Measurements from ENCODE around the gene GNG7.

DNA sequence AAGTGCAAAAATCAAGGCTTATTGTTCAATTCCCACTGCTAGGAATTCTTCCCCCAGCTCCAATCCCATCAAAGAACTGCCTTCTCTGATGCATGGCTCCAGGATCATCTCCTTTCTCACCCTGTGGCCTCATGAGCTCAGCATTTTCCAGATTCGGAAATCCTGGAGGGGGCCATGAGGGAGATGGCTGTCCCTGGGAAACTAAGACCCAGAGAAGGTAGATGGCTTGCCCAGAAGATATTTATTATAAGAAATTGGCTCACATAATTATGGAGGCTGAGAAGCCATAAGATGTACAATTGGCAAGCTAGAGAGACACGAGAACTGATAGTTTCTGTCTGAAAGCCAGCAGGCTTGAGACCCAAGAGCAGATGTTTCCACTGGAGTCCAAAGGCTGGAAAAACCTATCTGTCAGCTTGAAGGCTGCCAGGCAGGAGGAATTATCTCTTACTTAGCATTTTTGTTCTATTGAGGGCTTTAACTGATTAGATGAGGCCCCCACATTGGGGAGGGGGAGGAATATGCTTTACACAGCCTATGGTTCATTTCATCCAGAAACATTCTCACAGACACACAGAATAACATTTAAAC, 168.0 kb downstream of the GNG7 start:
- TF ChIP-seq, protein P1, sequence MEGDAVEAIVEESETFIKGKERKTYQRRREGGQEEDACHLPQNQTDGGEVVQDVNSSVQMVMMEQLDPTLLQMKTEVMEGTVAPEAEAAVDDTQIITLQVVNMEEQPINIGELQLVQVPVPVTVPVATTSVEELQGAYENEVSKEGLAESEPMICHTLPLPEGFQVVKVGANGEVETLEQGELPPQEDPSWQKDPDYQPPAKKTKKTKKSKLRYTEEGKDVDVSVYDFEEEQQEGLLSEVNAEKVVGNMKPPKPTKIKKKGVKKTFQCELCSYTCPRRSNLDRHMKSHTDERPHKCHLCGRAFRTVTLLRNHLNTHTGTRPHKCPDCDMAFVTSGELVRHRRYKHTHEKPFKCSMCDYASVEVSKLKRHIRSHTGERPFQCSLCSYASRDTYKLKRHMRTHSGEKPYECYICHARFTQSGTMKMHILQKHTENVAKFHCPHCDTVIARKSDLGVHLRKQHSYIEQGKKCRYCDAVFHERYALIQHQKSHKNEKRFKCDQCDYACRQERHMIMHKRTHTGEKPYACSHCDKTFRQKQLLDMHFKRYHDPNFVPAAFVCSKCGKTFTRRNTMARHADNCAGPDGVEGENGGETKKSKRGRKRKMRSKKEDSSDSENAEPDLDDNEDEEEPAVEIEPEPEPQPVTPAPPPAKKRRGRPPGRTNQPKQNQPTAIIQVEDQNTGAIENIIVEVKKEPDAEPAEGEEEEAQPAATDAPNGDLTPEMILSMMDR (IDR thresholded peaks at IDR 0.05): no peak
- TF ChIP-seq POLR2A (IDR thresholded peaks at IDR 0.05): no peak
- no peak for TF ChIP-seq POLR2AphosphoS5 (IDR thresholded peaks at IDR 0.05)
